GM23248 (cell line): ENCODE results near the gene NOS1AP. TPM values are rescaled to one million over a fixed set of nuclear protein-coding genes. Genes with fewer than 3 reads are reported as not detected.

Experiments
- DNase-seq: peaks from one replicate; pipeline ENCODE4 v3.0.0-alpha.2; 2015
- H2AFZ ChIP-seq: fragments of 200-600 bp; sonication (generic); 2 replicates; pipeline ENCODE4 v1.6.1; 2016; ENCODE audit warnings: antibody characterized with exemption
- H3F3A ChIP-seq: fragments of 200-600 bp; sonication (generic); 2 replicates; pipeline ENCODE4 v1.6.1; 2016; ENCODE audit warnings: mild to moderate bottlenecking, antibody characterized with exemption, mixed run types; ENCODE audit not compliant: insufficient read depth
- H3K27ac ChIP-seq: fragments of 200-600 bp; sonication (generic); 2 replicates; pipeline ENCODE4 v1.5.1; 2016; ENCODE audit warnings: mild to moderate bottlenecking
- H3K27me3 ChIP-seq: fragments of 200-600 bp; sonication (generic); replicated peaks from 2 replicates; pipeline ENCODE4 v1.6.1; 2016; ENCODE audit warnings: mild to moderate bottlenecking; ENCODE audit not compliant: insufficient read depth
- H3K36me3 ChIP-seq: fragments of 200-600 bp; sonication (generic); 2 replicates; pipeline ENCODE4 v1.6.1; 2016; ENCODE audit warnings: low read depth, mild to moderate bottlenecking
- H3K4me1 ChIP-seq: fragments of 200-600 bp; sonication (generic); 2 replicates; pipeline ENCODE4 v1.6.1; 2016; ENCODE audit warnings: mild to moderate bottlenecking; ENCODE audit not compliant: insufficient read depth
- H3K4me2 ChIP-seq: fragments of 200-600 bp; sonication (generic); one replicate; pipeline ENCODE4 v1.6.1; 2016; ENCODE audit warnings: mild to moderate bottlenecking; ENCODE audit not compliant: unreplicated experiment
- H3K4me3 ChIP-seq: fragments of 200-600 bp; sonication (generic); 2 replicates; pipeline ENCODE4 v1.5.1; 2016; ENCODE audit warnings: mild to moderate bottlenecking
- H3K79me2 ChIP-seq: fragments of 200-600 bp; sonication (generic); 2 replicates; pipeline ENCODE4 v1.6.1; 2016; ENCODE audit warnings: mild to moderate bottlenecking; ENCODE audit not compliant: insufficient read depth
- H3K9ac ChIP-seq: fragments of 200-600 bp; sonication (generic); 2 replicates; pipeline ENCODE4 v1.6.1; 2016; ENCODE audit warnings: mild to moderate bottlenecking
- H3K9me2 ChIP-seq: fragments of 200-600 bp; sonication (generic); 2 replicates; pipeline ENCODE4 v1.6.1; 2016; ENCODE audit warnings: mixed run types, mild to moderate bottlenecking, moderate library complexity; ENCODE audit not compliant: insufficient read depth
- H3K9me3 ChIP-seq: fragments of 200-600 bp; sonication (generic); one replicate; pipeline ENCODE4 v1.6.1; 2017; ENCODE audit warnings: low read depth
- H4K20me1 ChIP-seq: fragments of 200-600 bp; sonication (generic); 2 replicates; pipeline ENCODE4 v1.6.0; 2016; ENCODE audit not compliant: insufficient read depth
- EZH2 ChIP-seq: fragments of 200-600 bp; sonication (generic); IDR thresholded peaks from 2 replicates; pipeline ENCODE4 v1.6.1; 2018; ENCODE audit warnings: antibody characterized with exemption, mild to moderate bottlenecking; ENCODE audit not compliant: insufficient read depth, poor library complexity, severe bottlenecking
- EZH2phosphoT487 ChIP-seq: fragments of 200-600 bp; sonication (generic); IDR thresholded peaks from 2 replicates; pipeline ENCODE4 v1.6.1; 2018; ENCODE audit warnings: antibody characterized with exemption, moderate library complexity, mild to moderate bottlenecking, low read depth; ENCODE audit not compliant: insufficient read depth
- WGBS, 2 experiments: methylation state at CpG; one replicate each; pipeline ENCODE4 v1.1.6; 2015 to 2017; ENCODE audit warnings: low lambda C conversion rate in 2 of 2, low coverage in 1 of 2; ENCODE audit errors: missing lambda C conversion rate in 2 of 2; 5-methylcytosine and 5-hydroxymethylcytosine counted together
- in situ Hi-C: fragments of 300-500 bp; cut with MboI; formaldehyde crosslinking; loops from 2 replicates; pipeline ENCODE4 v1.15.0; 2020
- polyA plus RNA-seq: library from polyadenylated mRNA; unstranded; fragments of >200 nt; fragmentation: Nextera tagmentation; extraction: Ambion mirVana; gene quantifications from 2 replicates; pipeline ENCODE4 v1.2.1, GENCODE V29; 2016
- total RNA-seq: library from RNA; depleted of rRNA; stranded (reverse); fragments of >200 nt; shearing (Covaris generic); gene quantifications from 2 replicates; pipeline ENCODE4 v1.2.3, GENCODE V29; 2014

NOS1AP gene
- total and polyA plus RNA-seq, 2 experiments from 2014 or later, result 0.18 TPM; not detected in 1

DNA sequence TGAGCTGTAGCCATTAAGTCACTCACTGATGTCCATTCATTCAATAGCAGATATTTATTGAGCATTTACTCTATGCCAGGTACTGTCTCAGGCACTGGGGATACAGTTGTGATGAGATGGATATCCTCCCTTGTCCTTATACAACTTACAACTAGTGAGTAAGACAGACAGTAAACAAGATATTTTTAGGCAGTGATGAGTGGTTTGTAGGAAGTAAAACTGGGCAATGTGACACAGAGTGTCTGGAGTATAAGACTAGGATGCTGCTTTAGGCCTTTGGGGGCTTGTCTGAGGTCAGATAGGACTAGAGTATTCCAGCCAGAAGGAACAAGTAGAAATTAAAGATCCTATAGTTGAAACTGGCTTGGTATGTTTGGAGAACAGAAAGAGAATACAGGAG is 41.4 kb downstream of the NOS1AP start:
- peak overlapping the region; percentile 19; the same call in 1 of the 2 replicates for H2AFZ ChIP-seq
- no peaks in the 10 kb centered on the region for H3K36me3 ChIP-seq
- DNase-seq, result peak; percentile 40
- no peak overlapping the region for H3K4me2 ChIP-seq
- TF ChIP-seq EZH2phosphoT487, result no peak
- no peak for TF ChIP-seq EZH2
- peaks cover 15% of the 10 kb centered on the region; the same call in 1 of the 2 replicates for H3F3A ChIP-seq
- H3K9me2 ChIP-seq, result no peaks in the 10 kb centered on the region
- peaks cover 13% of the 10 kb centered on the region for H3K4me1 ChIP-seq
- no peak overlapping the region for H3K4me3 ChIP-seq
- no peaks in the 10 kb centered on the region for H3K79me2 ChIP-seq
- in situ Hi-C loops, result no loop called here
- no peaks in the 10 kb centered on the region for H3K27me3 ChIP-seq
- H3K9ac ChIP-seq, result no peak overlapping the region
- H3K9me3 ChIP-seq, result no peaks in the 10 kb centered on the region
- no peaks in the 10 kb centered on the region for H4K20me1 ChIP-seq
- H3K27ac ChIP-seq, result peak overlapping the region; percentile 42

DNA sequence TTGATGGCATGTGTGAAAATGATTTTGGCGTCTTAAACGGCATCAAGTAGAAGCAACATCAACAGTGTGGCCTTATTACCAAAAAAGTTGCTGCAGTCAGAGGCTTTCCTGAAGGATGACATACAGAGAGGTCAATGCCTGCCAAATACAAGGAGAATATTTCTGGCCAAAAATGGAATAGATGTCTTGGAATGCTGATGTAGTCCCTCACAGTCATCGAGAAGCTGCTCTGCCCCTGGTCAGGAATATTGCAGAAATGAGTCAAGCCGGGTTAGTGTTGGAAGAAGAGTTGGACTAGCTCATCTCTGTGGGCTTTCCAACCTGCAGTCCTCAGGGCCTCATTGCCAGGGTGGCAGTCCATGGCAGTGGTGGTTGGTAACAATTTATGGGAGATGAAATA is 42.1 kb downstream of the NOS1AP start:
- H3K4me2 ChIP-seq, result no peak overlapping the region
- TF ChIP-seq EZH2 (no peak), EZH2phosphoT487 (no peak)
- in situ Hi-C loops, result no loop called here
- DNase-seq, result peak; percentile 76
- peak overlapping the region; percentile 19; the same call in 1 of the 2 replicates for H2AFZ ChIP-seq
- H3K79me2 ChIP-seq, result no peaks in the 10 kb centered on the region
- H3K4me1 ChIP-seq, result peaks cover 13% of the 10 kb centered on the region
- H3K4me3 ChIP-seq, result no peak overlapping the region
- H3F3A ChIP-seq, result peaks cover 15% of the 10 kb centered on the region; the same call in 1 of the 2 replicates
- H3K9ac ChIP-seq, result no peak overlapping the region
- H3K36me3 ChIP-seq, result no peaks in the 10 kb centered on the region
- H3K9me2 ChIP-seq, result no peaks in the 10 kb centered on the region
- H4K20me1 ChIP-seq, result no peaks in the 10 kb centered on the region
- peak overlapping the region; percentile 42; the same call in 1 of the 2 replicates for H3K27ac ChIP-seq
- H3K27me3 ChIP-seq, result no peaks in the 10 kb centered on the region
- WGBS, 2 experiments, result 27 to 28% methylated on average over 4 of the region's 4 CpGs
- H3K9me3 ChIP-seq, result no peaks in the 10 kb centered on the region

DNA sequence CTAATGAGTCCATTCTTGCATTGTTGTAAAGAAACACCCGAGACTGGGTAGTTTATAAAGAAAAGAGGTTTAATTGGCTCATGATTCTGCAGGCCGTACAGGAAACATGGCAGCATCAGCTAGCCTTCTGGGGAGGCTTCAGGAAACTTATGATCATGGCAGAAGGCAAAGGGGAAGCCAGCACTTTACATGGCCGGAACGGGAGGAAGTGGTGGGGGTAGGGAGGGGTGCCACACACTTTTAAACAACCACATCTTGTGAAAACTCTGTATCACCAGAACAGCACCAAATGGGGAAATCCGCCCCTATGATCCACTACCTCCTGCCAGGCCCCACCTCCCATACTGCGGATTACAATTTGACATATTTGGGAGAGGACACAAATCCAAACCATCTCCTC is 43.9 kb downstream of the NOS1AP start:
- H3K79me2 ChIP-seq, result no peaks in the 10 kb centered on the region
- no peaks in the 10 kb centered on the region for H3K9me2 ChIP-seq
- no peak overlapping the region for H3K27ac ChIP-seq
- H3K9me3 ChIP-seq, result no peaks in the 10 kb centered on the region
- no peak overlapping the region for H3K4me3 ChIP-seq
- 51 to 66% methylated on average over 6 of the region's 6 CpGs for WGBS, 2 experiments
- H3K4me1 ChIP-seq, result peaks cover 13% of the 10 kb centered on the region
- no peak overlapping the region for H2AFZ ChIP-seq
- DNase-seq, result no peak
- peaks cover 15% of the 10 kb centered on the region; the same call in 1 of the 2 replicates for H3F3A ChIP-seq
- no peak overlapping the region for H3K9ac ChIP-seq
- no peaks in the 10 kb centered on the region for H3K27me3 ChIP-seq
- TF ChIP-seq EZH2phosphoT487, result no peak
- TF ChIP-seq EZH2, result no peak
- in situ Hi-C loops, result no loop called here
- H4K20me1 ChIP-seq, result no peaks in the 10 kb centered on the region
- no peaks in the 10 kb centered on the region for H3K36me3 ChIP-seq
- no peak overlapping the region for H3K4me2 ChIP-seq

DNA sequence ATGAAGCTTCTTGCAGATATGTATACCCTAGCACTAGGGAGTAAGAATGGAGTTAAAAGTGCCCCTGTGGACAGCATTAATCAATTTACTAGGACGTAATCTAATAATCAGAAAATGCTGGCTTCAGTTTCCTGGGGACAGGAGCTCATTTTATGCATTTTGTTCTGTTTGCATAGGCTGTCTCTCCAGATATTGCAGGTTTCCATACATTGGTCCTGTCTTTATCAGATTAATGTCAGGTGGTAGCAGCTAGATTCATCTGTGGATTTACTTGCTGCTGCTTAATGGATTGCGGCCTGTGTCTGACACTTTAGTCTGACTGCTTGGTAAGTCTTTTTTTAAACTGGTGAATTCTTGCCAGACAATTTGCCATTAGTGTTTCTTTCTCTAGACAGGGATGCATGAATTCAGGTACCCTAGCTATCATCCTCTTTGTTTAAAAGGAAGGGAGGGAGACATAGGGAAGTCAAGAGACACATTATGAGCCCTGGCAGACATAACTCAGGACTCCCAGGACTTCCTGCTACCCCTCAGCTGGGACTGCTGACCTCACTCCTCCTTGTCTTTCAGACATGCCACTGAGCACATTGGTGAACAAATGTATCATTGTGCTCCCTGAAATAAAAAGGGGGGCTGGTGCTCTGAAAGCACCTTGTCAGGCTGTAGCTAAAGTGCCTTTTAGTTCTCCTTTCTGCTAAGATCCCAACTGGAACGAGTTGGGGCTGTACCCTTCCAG is 47.7 kb downstream of the NOS1AP start:
- Histone ChIP-seq H3K9ac (no peak overlapping the region), H2AFZ (no peak overlapping the region), H4K20me1 (no peaks in the 10 kb centered on the region), H3K9me2 (no peaks in the 10 kb centered on the region), H3K79me2 (no peaks in the 10 kb centered on the region), H3K9me3 (no peaks in the 10 kb centered on the region), H3K4me1 (no peaks in the 10 kb centered on the region), H3K27ac (no peak overlapping the region), H3K4me3 (no peak overlapping the region), H3K27me3 (no peaks in the 10 kb centered on the region), H3F3A (no peaks in the 10 kb centered on the region), H3K36me3 (no peaks in the 10 kb centered on the region), H3K4me2 (no peak overlapping the region)
- DNase-seq, result no peak
- in situ Hi-C loops, result no loop called here
- WGBS, 2 experiments, result 35 to 46% methylated on average over 3 of the region's 3 CpGs
- TF ChIP-seq EZH2 (no peak), EZH2phosphoT487 (no peak)

DNA sequence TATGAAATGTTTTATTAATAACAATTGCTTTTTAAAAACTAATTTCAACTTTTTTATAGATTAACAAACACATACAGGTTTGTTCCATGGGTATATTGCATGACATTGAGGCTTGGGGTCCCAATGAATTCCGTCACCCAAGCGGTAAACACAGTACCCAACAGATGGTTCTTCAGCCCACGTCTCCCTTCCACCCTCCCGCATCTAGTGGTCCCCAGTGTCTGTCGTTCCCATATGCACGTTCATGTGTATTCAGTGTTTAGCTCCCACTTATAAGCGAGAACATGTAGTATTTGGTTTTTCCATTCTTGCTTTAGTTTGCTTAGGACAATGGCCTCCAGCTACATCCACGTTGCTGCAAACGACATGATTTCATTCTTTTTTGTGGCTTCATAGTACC is 48.6 kb downstream of the NOS1AP start:
- Histone ChIP-seq H3K27ac (no peak overlapping the region), H3K4me2 (no peak overlapping the region)
- 64% methylated on average over 9 of the region's 9 CpGs for WGBS, 2 experiments

More for the DNA sequence above, 48.6 kb downstream of the NOS1AP start:
- no peaks in the 10 kb centered on the region for H4K20me1 ChIP-seq
- no peaks in the 10 kb centered on the region for H3K79me2 ChIP-seq
- no peaks in the 10 kb centered on the region for H3K4me1 ChIP-seq
- no peak for DNase-seq
- no peak overlapping the region for H3K9ac ChIP-seq
- H3K9me2 ChIP-seq, result no peaks in the 10 kb centered on the region
- in situ Hi-C loops, result no loop called here
- no peaks in the 10 kb centered on the region for H3F3A ChIP-seq
- H3K36me3 ChIP-seq, result no peaks in the 10 kb centered on the region
- no peaks in the 10 kb centered on the region for H3K27me3 ChIP-seq
- H2AFZ ChIP-seq, result no peak overlapping the region
- H3K9me3 ChIP-seq, result no peaks in the 10 kb centered on the region
- TF ChIP-seq EZH2, result no peak
- no peak for TF ChIP-seq EZH2phosphoT487
- no peak overlapping the region for H3K4me3 ChIP-seq
